NCI-H510A (cell line): ENCODE data around the gene TBC1D22A.

Source experiments
- DNase-seq: peaks from one replicate; lab custom pipeline; 2025; lab: John Stamatoyannopoulos, UW

The TBC1D22A gene

DNA sequence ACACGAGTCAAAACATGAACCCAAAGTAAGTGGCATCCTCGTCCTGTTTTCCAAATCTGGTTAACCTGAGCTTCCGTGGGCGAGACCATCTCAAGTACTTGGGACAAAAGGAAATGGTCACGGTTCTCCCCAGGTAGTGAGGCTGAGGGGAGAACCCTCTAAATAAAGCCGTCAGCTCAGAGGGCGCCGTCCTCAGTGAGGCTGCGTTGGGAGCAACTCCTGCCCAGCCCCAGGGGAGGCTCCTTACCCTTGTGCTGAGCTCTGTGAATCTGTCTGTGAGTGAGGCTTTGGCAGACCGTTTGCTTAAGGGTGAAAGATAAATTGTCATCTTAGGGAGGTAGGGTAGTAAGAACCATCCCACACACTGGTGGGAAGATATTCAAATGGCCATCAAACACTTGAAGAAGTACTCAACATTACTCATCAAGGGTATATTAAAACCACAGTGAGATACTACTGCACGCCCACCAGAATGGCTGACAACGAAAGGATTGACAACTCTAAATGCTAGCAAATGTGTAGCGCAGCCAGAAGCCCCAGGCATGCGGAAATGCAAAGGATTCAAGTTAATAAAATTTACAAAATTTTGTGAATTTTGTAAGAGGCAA, 321.0 kb downstream of the TBC1D22A start:
- DNase-seq: no peak

GRCh38 chr22:47084226-47084625, 321.8 kb downstream of the TBC1D22A start:
- DNase-seq: no peak

GRCh38 chr22:47086596-47087248, 324.3 kb downstream of the TBC1D22A start:
- no peak for DNase-seq

GRCh38 chr22:47088480-47089158, 326.2 kb downstream of the TBC1D22A start:
- no peak for DNase-seq

DNA sequence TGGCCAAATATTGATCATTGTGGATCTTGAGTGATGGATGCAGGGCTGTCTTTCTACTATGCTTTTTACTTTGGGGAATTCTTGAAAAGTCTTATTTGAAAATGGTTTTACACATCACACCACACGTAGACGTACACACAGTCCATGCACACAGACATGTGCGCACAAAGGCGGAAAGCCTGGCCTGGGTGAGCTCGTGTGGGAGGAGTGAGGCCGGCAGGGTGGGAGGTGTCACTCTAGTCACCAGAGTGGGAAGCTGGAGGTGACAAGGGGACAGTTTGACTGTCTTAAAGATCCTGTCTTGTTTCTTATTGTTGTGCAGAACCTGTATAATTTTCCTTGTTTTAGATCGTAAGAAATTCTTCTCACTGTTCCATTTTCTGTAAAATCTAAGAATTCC, 326.9 kb downstream of the TBC1D22A start:
- DNase-seq: no peak

GRCh38 chr22:47089796-47090460, 327.5 kb downstream of the TBC1D22A start:
- DNase-seq: no peak

DNA sequence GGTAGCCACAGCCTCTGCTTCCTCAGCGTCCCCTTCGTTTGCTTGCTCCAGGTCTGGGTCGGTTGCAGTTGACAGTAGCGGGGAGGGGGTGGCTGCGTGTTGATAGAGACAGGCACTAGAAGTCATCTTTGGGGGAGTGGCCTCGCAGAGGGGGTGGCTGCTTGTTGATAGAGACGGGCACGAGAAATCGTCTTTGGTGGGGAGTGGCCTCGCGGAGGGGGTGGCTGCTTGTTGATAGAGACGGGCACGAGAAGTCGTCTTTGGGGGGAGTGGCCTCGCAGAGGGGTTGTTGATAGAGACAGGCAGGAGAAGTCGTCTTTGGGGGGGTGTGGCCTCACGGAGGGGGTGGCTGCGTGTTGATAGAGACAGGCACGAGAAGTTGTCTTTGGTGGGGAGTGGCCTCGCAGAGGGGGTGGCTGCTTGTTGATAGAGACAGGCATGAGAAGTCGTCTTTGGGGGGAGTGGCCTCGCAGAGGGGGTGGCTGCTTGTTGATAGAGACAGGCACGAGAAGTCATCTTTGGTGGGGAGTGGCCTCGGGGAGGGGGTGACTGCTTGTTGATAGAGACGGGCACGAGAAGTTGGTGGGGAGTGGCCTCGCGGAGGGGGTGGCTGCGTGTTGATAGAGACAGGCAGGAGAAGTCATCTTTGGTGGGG, 328.3 kb downstream of the TBC1D22A start:
- DNase-seq: no peak

DNA sequence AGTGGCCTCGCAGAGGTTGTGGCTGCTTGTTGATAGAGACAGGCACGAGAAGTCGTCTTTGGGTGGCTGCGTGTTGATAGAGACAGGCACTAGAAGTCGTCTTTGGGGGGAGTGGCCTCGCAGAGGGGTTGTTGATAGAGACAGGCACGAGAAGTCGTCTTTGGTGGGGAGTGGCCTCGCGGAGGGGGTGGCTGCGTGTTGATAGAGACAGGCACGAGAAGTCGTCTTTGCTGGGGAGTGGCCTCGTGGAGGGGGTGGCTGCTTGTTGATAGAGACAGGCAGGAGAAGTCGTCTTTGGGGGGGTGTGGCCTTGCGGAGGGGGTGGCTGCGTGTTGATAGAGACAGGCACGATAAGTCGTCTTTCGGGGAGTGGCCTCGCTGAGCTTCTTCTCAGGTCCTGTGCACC, 328.8 kb downstream of the TBC1D22A start:
- no peak for DNase-seq

DNA sequence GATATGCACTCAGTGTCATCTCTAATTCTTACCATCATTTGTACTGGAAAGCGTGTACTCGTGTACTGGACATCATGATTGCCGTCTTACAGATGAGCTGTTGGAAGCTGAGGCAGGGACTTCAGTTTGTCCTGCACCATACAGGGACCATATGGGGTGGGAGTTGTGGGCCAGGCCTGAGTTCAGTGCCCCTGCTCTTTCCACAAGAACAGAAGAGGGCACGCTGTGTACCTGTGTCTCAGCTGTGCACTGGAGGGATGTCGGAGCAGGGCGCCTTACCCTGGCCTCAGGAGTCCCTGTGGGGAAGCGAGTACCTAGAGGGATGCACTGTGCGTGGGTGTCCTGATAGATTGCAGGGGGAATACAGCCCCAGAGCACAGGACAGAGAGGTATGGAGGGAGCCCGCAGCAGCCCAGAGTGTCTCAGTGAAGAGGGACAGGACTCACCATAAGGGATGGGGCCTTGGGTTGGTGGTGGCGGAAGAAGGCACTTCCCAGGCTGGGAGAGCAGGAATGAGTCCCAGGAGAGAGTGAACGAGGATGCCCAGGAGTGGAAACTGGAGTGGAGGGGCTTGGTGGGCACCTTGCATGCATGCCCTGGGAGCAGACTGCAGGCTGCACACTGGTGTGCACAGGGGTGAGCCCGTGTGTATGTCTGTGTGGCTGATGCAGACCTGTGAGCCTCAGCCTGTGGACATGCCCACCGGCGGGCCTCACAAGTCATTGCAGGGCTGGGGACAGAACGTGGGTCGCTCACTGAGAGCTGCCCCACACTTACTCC, 329.7 kb downstream of the TBC1D22A start:
- no peak for DNase-seq

- DNase-seq: no peak
Measured at GRCh38 chr22:47092896-47093311, 330.5 kb downstream of the TBC1D22A start.

GRCh38 chr22:47093720-47094119, 331.3 kb downstream of the TBC1D22A start:
- no peak for DNase-seq

GRCh38 chr22:47094861-47095330, 332.4 kb downstream of the TBC1D22A start:
- no peak for DNase-seq

GRCh38 chr22:47095395-47096122, 333.1 kb downstream of the TBC1D22A start:
- DNase-seq: no peak

- DNase-seq: no peak
Measured at GRCh38 chr22:47098121-47098520, 335.7 kb downstream of the TBC1D22A start.

DNA sequence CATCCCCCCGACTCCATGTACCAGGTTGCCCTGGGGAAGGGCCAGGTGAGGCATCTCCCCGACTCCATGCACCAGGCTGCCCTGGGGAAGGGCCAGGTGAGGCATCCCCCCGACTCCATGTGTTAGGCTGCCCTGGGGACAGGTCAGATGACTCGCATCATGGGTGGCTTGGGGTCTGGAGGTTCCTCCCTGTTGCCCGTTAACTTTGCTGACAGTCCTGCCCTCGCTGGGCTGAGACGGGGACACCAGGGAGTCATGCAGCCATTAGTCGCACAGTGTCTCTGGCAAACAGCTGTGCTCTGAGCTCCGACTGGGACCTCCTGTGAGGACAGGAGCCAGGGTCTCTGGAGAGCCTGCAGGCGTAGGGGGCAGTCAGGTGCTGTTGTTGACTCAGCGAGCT, 336.1 kb downstream of the TBC1D22A start:
- DNase-seq: no peak

DNA sequence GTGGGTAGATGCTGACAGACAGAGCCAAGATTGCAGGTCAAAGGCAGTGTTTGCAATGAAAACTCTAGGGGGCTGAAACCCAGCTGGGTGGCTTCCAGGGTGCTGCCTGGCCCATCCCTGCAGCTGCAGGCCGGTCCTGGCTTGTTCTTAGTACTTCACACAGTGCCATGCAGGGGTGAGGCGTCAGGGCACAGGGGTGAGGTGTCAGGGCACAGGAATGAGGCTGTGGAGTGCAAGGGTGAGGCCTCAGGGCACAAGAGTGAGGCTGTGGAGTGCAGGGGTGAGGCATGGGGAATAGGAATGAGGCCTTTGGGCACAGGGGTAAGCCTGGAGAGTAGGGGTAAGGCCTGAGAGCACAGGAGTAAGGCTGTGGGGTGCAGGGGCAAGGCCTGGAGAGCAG, 337.6 kb downstream of the TBC1D22A start:
- no peak for DNase-seq

- DNase-seq: no peak
Measured at GRCh38 chr22:47100646-47101200, 338.3 kb downstream of the TBC1D22A start.

DNA sequence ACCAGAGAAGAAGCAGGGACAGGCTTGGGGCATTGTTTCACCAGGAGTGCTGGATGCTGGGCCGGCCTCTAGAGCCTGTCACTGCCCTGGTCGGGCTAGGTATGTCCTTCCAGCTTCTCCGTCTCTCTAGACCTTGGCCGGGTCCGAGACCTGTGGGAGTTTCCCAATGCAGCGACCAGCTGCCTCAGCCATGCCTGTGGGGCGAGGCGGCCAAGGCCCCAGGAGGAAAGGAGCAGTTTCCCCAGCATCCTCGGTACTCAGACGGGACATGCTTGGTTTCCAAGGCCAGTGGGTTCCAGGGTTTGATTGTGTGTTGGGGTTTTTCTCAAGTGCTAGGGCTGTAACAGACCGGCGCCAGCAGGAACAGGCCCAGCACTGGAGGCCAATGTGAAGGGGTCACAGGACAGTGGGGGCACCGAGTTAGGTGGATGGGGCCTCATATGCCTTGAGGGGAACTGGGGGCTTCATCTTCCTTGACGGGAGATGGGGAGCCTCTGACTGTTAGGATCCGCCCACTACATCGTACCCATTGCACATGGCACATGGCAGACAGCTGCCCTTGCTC, 339.0 kb downstream of the TBC1D22A start:
- no peak for DNase-seq

DNA sequence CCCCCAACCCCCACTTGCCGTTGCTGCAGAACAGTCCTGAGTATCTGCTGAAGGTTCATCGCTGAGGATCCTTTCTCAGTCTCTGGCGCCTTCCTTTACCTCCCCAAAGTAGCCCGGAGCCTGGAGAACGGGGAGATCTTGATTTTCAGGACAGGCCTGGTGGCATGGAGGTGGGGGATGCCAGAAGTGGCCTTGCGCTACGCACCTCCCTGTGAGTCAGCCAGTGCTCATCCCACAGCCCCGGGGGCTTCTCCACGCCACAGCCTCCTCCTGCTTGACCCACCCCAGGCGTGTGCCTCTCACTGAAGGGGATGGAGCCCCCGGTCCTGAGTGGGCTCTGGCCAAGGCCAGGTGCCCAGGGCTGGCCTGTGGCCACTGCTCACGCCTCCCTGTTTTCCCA, 339.6 kb downstream of the TBC1D22A start:
- no peak for DNase-seq

DNA sequence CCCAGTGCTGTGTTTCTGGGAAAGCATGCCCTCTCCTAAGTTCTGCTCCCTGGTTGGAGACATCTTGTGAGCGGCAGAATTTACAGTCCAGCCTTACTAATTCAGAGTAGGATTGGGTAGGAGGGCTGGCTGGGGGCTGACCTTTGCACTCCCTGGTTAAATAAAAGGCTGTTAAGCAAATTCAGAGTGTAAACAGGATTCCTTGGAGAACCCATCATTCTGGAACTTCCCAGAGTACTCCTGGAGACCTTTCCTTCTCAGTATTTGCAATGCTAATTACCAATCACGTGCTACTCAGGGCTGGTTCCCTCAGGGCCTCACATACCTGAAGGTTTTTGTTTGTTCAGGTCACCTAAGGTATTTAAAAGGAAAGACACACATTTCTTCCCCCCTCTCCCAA, 340.2 kb downstream of the TBC1D22A start:
- DNase-seq: no peak
